GM12878 (cell line): ENCODE data around the gene ARPC1B. TPM values are rescaled to one million over a fixed set of nuclear protein-coding genes. Genes with fewer than 3 reads are reported as not detected.
"Not testable (repeated sequence)": the region's sequence is repeated elsewhere in the genome, so short reads cannot be mapped to it uniquely, and the experiment has no call there.

ENCODE experiments used
- ATAC-seq: fragments of 200-7000 bp; cut with Tn5 transposase; 3 replicates; pipeline ENCODE4 v1.9.1; 2020; ENCODE audit warnings: mild to moderate bottlenecking, moderate library complexity
- BruUV-seq: library from RNA; stranded (reverse); fragments of 400-500 nt; replicated peaks from 2 replicates; lab custom pipeline; 2021; lab: Mats Ljungman, UMichigan
- CTCF ChIA-PET: fragments of 300-600 bp; sonication (Branson Sonifier 250); formaldehyde crosslinking; extraction: SDS; loops from one replicate; lab custom pipeline; 2021; ENCODE audit warnings: inconsistent platforms; lab: Yijun Ruan, JAX
- POLR2A ChIA-PET: fragments of 350-600 bp; formaldehyde crosslinking; extraction: SDS; loops from one replicate; lab custom pipeline; 2021; ENCODE audit warnings: inconsistent platforms; lab: Charles Lee
- RAD21 ChIA-PET: fragments of 300-600 bp; sonication (Branson Sonifier 250); formaldehyde crosslinking; loops from one replicate; lab custom pipeline; 2023; ENCODE audit warnings: antibody characterized with exemption; ENCODE audit not compliant: unreplicated experiment; lab: Charles Lee
- SMC1A ChIA-PET: fragments of 300-600 bp; sonication (Branson Sonifier 250); formaldehyde crosslinking; loops from one replicate; lab custom pipeline; 2023; ENCODE audit not compliant: unreplicated experiment, uncharacterized antibody; lab: Charles Lee
- DNase-seq: peaks from one replicate; pipeline ENCODE4 v3.0.0-alpha.2; 2011; ENCODE audit warnings: low read depth, low spot score
- FAIRE-seq: peaks from 3 replicates; lab custom pipeline; 2011; peaks lifted over from hg19 to GRCh38; lab: Jason Lieb, UNC
- H2AFZ ChIP-seq: 2 replicates; pipeline ENCODE4 v1.6.0; 2011; ENCODE audit warnings: low read depth, low read length, control low read depth; ENCODE audit not compliant: control insufficient read depth
- H3K27ac ChIP-seq: 2 replicates; pipeline ENCODE4 v1.5.1; 2011; ENCODE audit warnings: control low read depth; ENCODE audit not compliant: control insufficient read depth, insufficient read depth
- H3K27me3 ChIP-seq, 2 experiments: replicated peaks in 1 of 2; 2 replicates each; pipeline versions ENCODE4 v1.6.0 to v1.6.1; 2011; ENCODE audit warnings: low read length in 1 of 2; ENCODE audit not compliant: control insufficient read depth in 2 of 2, insufficient read depth in 2 of 2
- H3K36me3 ChIP-seq, 2 experiments: 2 replicates each; pipeline ENCODE4 v1.5.1; 2011; ENCODE audit warnings: low read length in 1 of 2; ENCODE audit not compliant: control insufficient read depth in 2 of 2, insufficient read depth in 2 of 2
- H3K4me1 ChIP-seq: 2 replicates; pipeline ENCODE4 v1.6.1; 2011; ENCODE audit warnings: mild to moderate bottlenecking, low read length, moderate library complexity, mixed read lengths; ENCODE audit not compliant: control insufficient read depth, insufficient read depth
- H3K4me2 ChIP-seq: 2 replicates; pipeline ENCODE4 v1.6.0; 2011; ENCODE audit warnings: control low read depth; ENCODE audit not compliant: control insufficient read depth, insufficient read depth
- H3K4me3 ChIP-seq: fragments of 200-600 bp; sonication (generic); 2 replicates; pipeline ENCODE4 v1.5.1; 2016
- H3K79me2 ChIP-seq: 2 replicates; pipeline ENCODE4 v1.6.0; 2011; ENCODE audit warnings: low read length; ENCODE audit not compliant: control insufficient read depth, insufficient read depth
- H3K9ac ChIP-seq: 2 replicates; pipeline ENCODE4 v1.8.0; 2011; ENCODE audit warnings: low read length, control low read depth, mixed read lengths; ENCODE audit not compliant: control insufficient read depth, insufficient read depth
- H3K9me3 ChIP-seq: replicated peaks from 3 replicates; pipeline ENCODE4 v1.5.1; 2011; ENCODE audit warnings: mild to moderate bottlenecking, low read length; ENCODE audit not compliant: control insufficient read depth, insufficient read depth
- H4K20me1 ChIP-seq: 2 replicates; pipeline ENCODE4 v1.6.0; 2011; ENCODE audit not compliant: control insufficient read depth, insufficient read depth
- BCL11A ChIP-seq: IDR thresholded peaks from 2 replicates; pipeline ENCODE4 v1.6.1; 2011; ENCODE audit warnings: low read depth, low read length
- HCFC1 ChIP-seq: fragments of 150-350 bp; IDR thresholded peaks from 2 replicates; pipeline ENCODE4 v1.6.1; 2014; ENCODE audit warnings: low read length
- IRF5 ChIP-seq: fragments of 450-650 bp; IDR thresholded peaks from 2 replicates; pipeline ENCODE4 v1.6.1; 2017; ENCODE audit warnings: borderline replicate concordance
- NFIC ChIP-seq: IDR thresholded peaks from 2 replicates; pipeline ENCODE4 v1.6.1; 2012; ENCODE audit warnings: low read depth, mild to moderate bottlenecking, inconsistent platforms, low read length, moderate library complexity
- POLR2A ChIP-seq: IDR thresholded peaks from 2 replicates; pipeline ENCODE4 v1.6.1; 2011; ENCODE audit warnings: low read depth, mild to moderate bottlenecking, low read length
- SMC3 ChIP-seq: IDR thresholded peaks from 2 replicates; pipeline ENCODE4 v1.6.1; 2011; ENCODE audit warnings: low read length, improper control_type of control experiment, borderline replicate concordance
- ZNF384 ChIP-seq: IDR thresholded peaks from 2 replicates; pipeline ENCODE4 v1.6.1; 2012; ENCODE audit warnings: low read depth, mild to moderate bottlenecking, low read length, improper control_type of control experiment, borderline replicate concordance
- WGBS: methylation state at CpG from one replicate; pipeline ENCODE4 v1.1.6; 2016; ENCODE audit warnings: low lambda C conversion rate; ENCODE audit not compliant: insufficient replicate concordance, insufficient coverage; ENCODE audit errors: missing lambda C conversion rate; 5-methylcytosine and 5-hydroxymethylcytosine counted together
- in situ Hi-C: fragments of 300-500 bp; cut with MboI; formaldehyde crosslinking; loops from 9 replicates; pipeline ENCODE4 v1.14.3; 2018; ENCODE audit warnings: mixed read lengths
- intact Hi-C: fragments of 100-400 bp; cut with micrococcal nuclease; formaldehyde crosslinking; loops from one replicate; pipeline ENCODE4 v1.14.2; 2022; ENCODE audit not compliant: unreplicated experiment
- polyA plus RNA-seq, 11 experiments: library from polyadenylated mRNA; depleted of rRNA in 4 of 11; unstranded in 6 of 11; stranded (reverse) in 5 of 11; fragments of >200 nt; fragmentation: Nextera tagmentation in 4 of 11; fragmentation: Illumina TruSeq in 1 of 11; extraction: Ambion mirVana in 4 of 11; extraction: Trizol in 1 of 11; gene quantifications; 1 replicate in 1 of 11; 2 replicates in 10 of 11; pipeline versions ENCODE4 v1.2.1 to v1.2.3, GENCODE V29; 2011 to 2016; ENCODE audit warnings: inconsistent platforms in 2 of 11, missing spikeins in 2 of 11, low read depth in 1 of 11
- total RNA-seq, 4 experiments: library from RNA; depleted of rRNA in 3 of 4; stranded (reverse); fragments of >200 nt in 3 of 4; fragmentation: Illumina TruSeq in 1 of 4; extraction: Trizol in 1 of 4; gene quantifications; 2 replicates each; pipeline versions ENCODE4 v1.2.1 to v1.2.3, GENCODE V29; 2013 to 2021

Gene ARPC1B
- total and polyA plus RNA-seq, 10 of the 15 experiments (the other 5 are each of a cell fraction or from before 2014, with no cell fraction given), result 14.1 to 762 (median 387) TPM

DNA sequence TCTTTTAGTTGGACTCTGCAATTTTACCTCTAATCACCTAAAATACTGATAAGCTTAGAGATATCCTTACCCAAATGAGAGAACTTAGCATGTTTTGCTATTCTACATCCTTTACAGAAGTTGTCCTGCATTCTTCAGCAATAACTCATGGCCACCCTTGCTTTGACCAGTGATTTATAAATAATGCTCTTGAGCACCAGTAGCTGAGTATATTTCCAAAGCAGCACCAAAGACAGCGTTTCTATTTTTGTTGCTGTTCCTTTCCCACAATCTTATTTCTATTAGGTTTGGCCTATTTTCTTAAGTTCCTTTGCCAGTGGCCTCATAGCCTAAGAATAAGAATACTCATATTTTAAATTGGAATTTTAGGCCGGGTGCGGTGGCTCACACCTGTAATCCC, 33.9 kb upstream of the ARPC1B start:
- FAIRE-seq (no peak), ATAC-seq (no peak)
- SMC1A ChIA-PET, result interaction anchor here (1.7 kb wide), 1 partner anchor 12 kb away, joined by 3 read pairs; no protein-coding TSS in a partner anchor

DNA sequence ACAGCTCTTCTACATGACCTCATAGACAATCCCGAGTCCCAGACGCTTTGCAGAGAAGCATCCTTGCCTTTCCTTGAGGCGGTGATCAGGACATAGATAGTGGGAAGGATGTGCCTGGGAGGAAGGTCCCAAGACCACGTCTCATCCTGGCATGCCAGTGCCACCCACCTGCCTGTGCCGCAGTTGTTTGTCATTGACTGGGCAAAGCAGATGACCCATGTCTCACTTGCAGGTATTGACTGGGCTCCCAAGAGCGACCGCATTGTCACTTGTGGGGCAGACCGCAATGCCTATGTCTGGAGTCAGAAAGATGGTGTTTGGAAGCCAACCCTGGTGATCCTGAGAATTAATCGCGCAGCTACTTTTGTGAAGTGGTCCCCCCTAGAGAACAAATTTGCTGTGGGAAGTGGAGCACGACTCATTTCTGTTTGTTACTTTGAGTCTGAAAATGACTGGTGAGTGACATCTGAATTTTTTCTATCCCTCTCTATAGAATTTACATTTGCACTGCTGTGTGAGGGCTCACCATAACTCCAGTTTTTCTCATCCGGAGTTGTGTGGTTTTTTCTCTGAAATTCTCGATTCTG, 30.4 kb upstream of the ARPC1B start:
- no peak overlapping the region for H3K9ac ChIP-seq
- CTCF ChIA-PET, result interaction anchor here (0.5 to 1.2 kb wide), 2 partner anchors 18 to 34 kb away, joined by 3 to 4 read pairs; no protein-coding TSS in a partner anchor
- BruUV-seq, result no TSS peak
- H3K27me3 ChIP-seq, result no peaks in the 10 kb centered on the region
- no peaks in the 10 kb centered on the region for H3K79me2 ChIP-seq
- POLR2A ChIA-PET, result no interaction called here
- no peak for FAIRE-seq
- DNase-seq, result no peak
- no peak for ATAC-seq
- no peaks in the 10 kb centered on the region for H3K4me1 ChIP-seq
- peak; percentile 37 for TF ChIP-seq POLR2A
- TF ChIP-seq SMC3, result no peak
- SMC1A ChIA-PET, result no interaction called here
- no peak overlapping the region for H3K27ac ChIP-seq
- RAD21 ChIA-PET, result no interaction called here
- no peak overlapping the region for H3K4me3 ChIP-seq
- in situ Hi-C loops (no loop called here), intact Hi-C loops (no loop called here)
- 89% methylated on average over 13 of the region's 13 CpGs for WGBS
- no peaks in the 10 kb centered on the region for H3K9me3 ChIP-seq
- H2AFZ ChIP-seq, result no peak overlapping the region
- no peaks in the 10 kb centered on the region for H4K20me1 ChIP-seq
- H3K4me2 ChIP-seq, result no peak overlapping the region
- H3K36me3 ChIP-seq, result peaks cover 10 to 39% of the 10 kb centered on the region in 2 experiments

More for the DNA sequence above, 33.9 kb upstream of the ARPC1B start:
- RAD21 ChIA-PET, result no interaction called here
- in situ Hi-C loops, result no loop called here
- H3K4me1 ChIP-seq, result no peaks in the 10 kb centered on the region
- no peak overlapping the region for H2AFZ ChIP-seq
- H3K4me3 ChIP-seq, result no peak overlapping the region
- H3K36me3 ChIP-seq, result peaks cover 8 to 51% of the 10 kb centered on the region in 2 experiments
- POLR2A ChIA-PET, result no interaction called here
- WGBS, result 97% methylated on average over 3 of the region's 3 CpGs
- no peaks in the 10 kb centered on the region for H3K9me3 ChIP-seq
- no peak overlapping the region for H3K9ac ChIP-seq
- H3K27me3 ChIP-seq, result no peaks in the 10 kb centered on the region
- H3K79me2 ChIP-seq, result no peaks in the 10 kb centered on the region
- no peak overlapping the region for H3K4me2 ChIP-seq
- DNase-seq, result no peak
- TF ChIP-seq HCFC1, result no peak
- TF ChIP-seq NFIC, result no peak
- no peak for TF ChIP-seq BCL11A
- no peak for TF ChIP-seq ZNF384
- TF ChIP-seq IRF5, result no peak
- TF ChIP-seq, all 136 proteins: peak for 0
- H3K27ac ChIP-seq, result no peak overlapping the region
- intact Hi-C loops, result no loop called here
- CTCF ChIA-PET, result no interaction called here
- H4K20me1 ChIP-seq, result no peaks in the 10 kb centered on the region
- no TSS peak for BruUV-seq

DNA sequence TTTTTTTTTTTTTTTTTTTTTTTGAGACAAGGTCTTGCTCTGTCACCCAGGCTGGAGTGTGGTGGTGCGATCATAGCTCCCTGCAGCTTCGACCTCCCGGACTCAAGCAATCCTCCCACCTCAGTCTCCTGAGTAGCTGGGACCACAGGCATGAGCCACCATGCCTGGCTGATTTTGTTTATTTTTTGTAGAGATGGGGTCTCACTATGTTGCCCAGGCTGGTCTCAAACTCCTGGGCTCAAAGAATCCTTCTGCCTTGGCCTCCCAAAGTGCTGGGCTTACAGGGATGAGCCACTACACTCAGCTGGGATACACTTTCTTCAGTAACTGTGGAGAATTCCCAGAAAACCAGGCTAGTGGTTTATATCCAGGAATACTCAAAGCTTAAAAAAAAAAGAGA, 23.9 kb upstream of the ARPC1B start:
- POLR2A ChIA-PET, H3K27me3 ChIP-seq, DNase-seq, SMC1A ChIA-PET, H3K4me3 ChIP-seq, H3K9me3 ChIP-seq, ATAC-seq, H4K20me1 ChIP-seq, in situ Hi-C loops, H3K4me2 ChIP-seq, FAIRE-seq, RAD21 ChIA-PET, H2AFZ ChIP-seq, BruUV-seq, H3K9ac ChIP-seq, H3K4me1 ChIP-seq, H3K27ac ChIP-seq, H3K79me2 ChIP-seq, intact Hi-C loops: not testable (repeated sequence)
- CTCF ChIA-PET, result interaction anchor here (0.6 to 1.2 kb wide), 2 partner anchors 36 to 1330 kb away, joined by 3 to 4 read pairs; no protein-coding TSS in a partner anchor
- 94% methylated on average over 3 of the region's 3 CpGs for WGBS
- peaks cover 15 to 26% of the 10 kb centered on the region in 2 experiments for H3K36me3 ChIP-seq
